ENCODE data around the gene NUBP2. TPM values are rescaled to one million over a fixed set of nuclear protein-coding genes. Genes with fewer than 3 reads are reported as not detected.

The NUBP2 gene
- total RNA-seq: 37.9 TPM
- long read RNA-seq, transcript NUBP2-215 (6 exons, 1,173 nt): minor isoform, 13 of 49 reads
- long read RNA-seq, transcript NUBP2-201 (7 exons, 1,413 nt): major isoform, 22 of 49 reads
- long read RNA-seq, partial matches to known transcripts: 3 of 49 reads
- long read RNA-seq, other reads (novel, unspliced or antisense): 8 of 49 reads

- intact Hi-C loops (cut with DNase I): loop anchor here (5.0 kb wide), 1 partner anchor 75 kb away; the partner anchor contains the start of gene MAPK8IP3
- DNase-seq (ENCODE audit: missing footprints) (peak; percentile 100), ATAC-seq (peak; percentile 96)
Measured at GRCh38 chr16:1782408-1783264, at the start of gene NUBP2, which contains the start of gene SPSB3. TSS of gene NUBP2 (plus strand) at chr16:1782960. CDS start at chr16:1783021, 61 bp downstream. TSS of gene SPSB3 (minus strand) at chr16:1782571. CDS start at chr16:1781483, 1,088 bp downstream.

GRCh38 chr16:1734123-1734522 lies 48.6 kb upstream of the NUBP2 start:
- intact Hi-C loops (cut with DNase I): no loop called here
- ATAC-seq (peak; percentile 30), DNase-seq (ENCODE audit: missing footprints) (no peak)

GRCh38 chr16:1734816-1735215 lies 47.9 kb upstream of the NUBP2 start:
- ATAC-seq: no peak
- no peak for DNase-seq (ENCODE audit: missing footprints)
- intact Hi-C loops (cut with DNase I): no loop called here

- DNase-seq (ENCODE audit: missing footprints) (peak; percentile 28), ATAC-seq (no peak)
Measured at GRCh38 chr16:1740234-1740633, 42.5 kb upstream of the NUBP2 start.

GRCh38 chr16:1740781-1741490 lies 41.8 kb upstream of the NUBP2 start:
- intact Hi-C loops (cut with DNase I): no loop called here
- ATAC-seq (no peak), DNase-seq (ENCODE audit: missing footprints) (peak; percentile 25)

More at GRCh38 chr16:1740234-1740633, 42.5 kb upstream of the NUBP2 start:
- intact Hi-C loops (cut with DNase I): no loop called here

- ATAC-seq (peak; percentile 63), DNase-seq (ENCODE audit: missing footprints) (peak; percentile 49)
- intact Hi-C loops (cut with DNase I): no loop called here
Measured at GRCh38 chr16:1741553-1742165, 41.1 kb upstream of the NUBP2 start.

GRCh38 chr16:1743376-1744337 lies 39.1 kb upstream of the NUBP2 start:
- intact Hi-C loops (cut with DNase I): no loop called here
- no peak for ATAC-seq
- no peak for DNase-seq (ENCODE audit: missing footprints)

- intact Hi-C loops (cut with DNase I): no loop called here
- ATAC-seq (no peak), DNase-seq (ENCODE audit: missing footprints) (no peak)
Measured at GRCh38 chr16:1744338-1744840, 38.4 kb upstream of the NUBP2 start.

- ATAC-seq (no peak), DNase-seq (ENCODE audit: missing footprints) (no peak)
- intact Hi-C loops (cut with DNase I): no loop called here
Measured at GRCh38 chr16:1745181-1745899, 37.4 kb upstream of the NUBP2 start.

- ATAC-seq: no peak
- DNase-seq (ENCODE audit: missing footprints): no peak
- intact Hi-C loops (cut with DNase I): no loop called here
Measured at GRCh38 chr16:1745900-1746692, 36.7 kb upstream of the NUBP2 start.

GRCh38 chr16:1746693-1747195 lies 36.0 kb upstream of the NUBP2 start:
- no peak for DNase-seq (ENCODE audit: missing footprints)
- intact Hi-C loops (cut with DNase I): no loop called here
- ATAC-seq: no peak

- ATAC-seq (no peak), DNase-seq (ENCODE audit: missing footprints) (no peak)
- intact Hi-C loops (cut with DNase I): no loop called here
Measured at GRCh38 chr16:1747934-1748333, 34.8 kb upstream of the NUBP2 start.

- intact Hi-C loops (cut with DNase I): no loop called here
- no peak for DNase-seq (ENCODE audit: missing footprints)
Measured at GRCh38 chr16:1749152-1750117, 33.3 kb upstream of the NUBP2 start.

GRCh38 chr16:1751946-1752345 lies 30.8 kb upstream of the NUBP2 start:
- intact Hi-C loops (cut with DNase I): no loop called here
- DNase-seq (ENCODE audit: missing footprints): no peak
- ATAC-seq: no peak

More at GRCh38 chr16:1749152-1750117, 33.3 kb upstream of the NUBP2 start:
- ATAC-seq: no peak

- no peak for DNase-seq (ENCODE audit: missing footprints)
- intact Hi-C loops (cut with DNase I): no loop called here
- ATAC-seq: no peak
Measured at GRCh38 chr16:1752853-1753252, 29.9 kb upstream of the NUBP2 start.

All from Right ventricle myocardium inferior (tissue), 1 donor.